OCI-LY7 (cell line): Measurements from ENCODE around the gene TNFRSF12A. TPM values are rescaled to one million over a fixed set of nuclear protein-coding genes. Genes with fewer than 3 reads are reported as not detected.

Source experiments
- BruUV-seq: library from RNA; stranded (reverse); fragments of 400-500 nt; replicated peaks from 2 replicates; lab custom pipeline; 2021; lab: Mats Ljungman, UMichigan
- CTCF ChIA-PET: fragments of 300-600 bp; sonication (Branson Sonifier 250); formaldehyde crosslinking; loops from one replicate; lab custom pipeline; 2022; ENCODE audit warnings: antibody characterized with exemption; ENCODE audit not compliant: unreplicated experiment; lab: Charles Lee
- POLR2A ChIA-PET: fragments of 300-600 bp; sonication (Branson Sonifier 250); formaldehyde crosslinking; loops from one replicate; lab custom pipeline; 2022; ENCODE audit warnings: antibody characterized with exemption; lab: Charles Lee
- DNase-seq: peaks from one replicate; pipeline ENCODE4 v3.0.0-alpha.2; 2015; ENCODE audit warnings: low spot score
- H2AFZ ChIP-seq: fragments of 200-600 bp; sonication (generic), shearing (Covaris generic); 2 replicates; pipeline ENCODE4 v1.6.1; 2014; ENCODE audit warnings: mild to moderate bottlenecking, antibody characterized with exemption, low read length, moderate library complexity
- H3K27ac ChIP-seq: fragments of 200-600 bp; sonication (generic); 2 replicates; pipeline ENCODE4 v1.5.1; 2014; ENCODE audit warnings: mixed run types, low read depth, mild to moderate bottlenecking, moderate library complexity, low read length, inconsistent platforms; ENCODE audit not compliant: poor library complexity, severe bottlenecking
- H3K36me3 ChIP-seq: fragments of 200-600 bp; sonication (generic); 2 replicates; pipeline ENCODE4 v1.6.1; 2014; ENCODE audit warnings: mild to moderate bottlenecking, antibody characterized with exemption, low read length, moderate library complexity, mixed read lengths; ENCODE audit not compliant: insufficient read depth
- H3K4me1 ChIP-seq: fragments of 200-600 bp; sonication (generic); 2 replicates; pipeline ENCODE4 v1.5.1; 2014; ENCODE audit warnings: mild to moderate bottlenecking, low read length; ENCODE audit not compliant: insufficient read depth, poor library complexity, severe bottlenecking
- H3K4me2 ChIP-seq: fragments of 200-600 bp; sonication (generic); 2 replicates; pipeline ENCODE4 v1.6.1; 2014; ENCODE audit warnings: mild to moderate bottlenecking, low read length
- H3K4me3 ChIP-seq: fragments of 200-600 bp; sonication (generic); 2 replicates; pipeline ENCODE4 v1.5.1; 2014; ENCODE audit warnings: mild to moderate bottlenecking, low read depth, low read length; ENCODE audit not compliant: poor library complexity, severe bottlenecking
- H3K79me2 ChIP-seq: fragments of 200-600 bp; sonication (generic); 2 replicates; pipeline ENCODE4 v1.6.1; 2016; ENCODE audit warnings: low read depth, mild to moderate bottlenecking, low read length, moderate library complexity, mixed read lengths; ENCODE audit not compliant: insufficient read depth
- H3K9me2 ChIP-seq: fragments of 200-600 bp; sonication (generic); 2 replicates; pipeline ENCODE4 v1.6.1; 2016; ENCODE audit warnings: mild to moderate bottlenecking, low read length, mixed read lengths; ENCODE audit not compliant: insufficient read depth
- H3K9me3 ChIP-seq: fragments of 200-600 bp; sonication (generic); 2 replicates; pipeline ENCODE4 v1.6.1; 2014; ENCODE audit warnings: mild to moderate bottlenecking, mixed run types, low read length, mixed read lengths
- H4K20me1 ChIP-seq: fragments of 200-600 bp; sonication (generic); 2 replicates; pipeline ENCODE4 v1.6.1; 2014; ENCODE audit warnings: mild to moderate bottlenecking, antibody characterized with exemption, low read length, moderate library complexity, mixed read lengths; ENCODE audit not compliant: insufficient read depth
- EZH2phosphoT487 ChIP-seq: fragments of 200-600 bp; sonication (generic); IDR thresholded peaks from 2 replicates; pipeline ENCODE4 v1.6.1; 2018; ENCODE audit warnings: low read depth, borderline replicate concordance, mild to moderate bottlenecking, mixed run types, antibody characterized with exemption, low read length, moderate library complexity, mixed read lengths
- intact Hi-C: fragments of 100-400 bp; cut with micrococcal nuclease; formaldehyde crosslinking; loops from one replicate; pipeline ENCODE4 v1.10.0; 2022; ENCODE audit not compliant: unreplicated experiment
- total RNA-seq, 2 experiments: library from RNA; depleted of rRNA in 1 of 2; stranded (reverse); fragments of >200 nt in 1 of 2; shearing (Covaris generic) in 1 of 2; gene quantifications; 2 replicates each; pipeline ENCODE4 v1.2.3, GENCODE V29; 2014 to 2022
- TF ChIP-seq, protein P1 (sequence below): fragments of 200-600 bp; sonication (generic); conservative IDR thresholded peaks from 2 replicates; pipeline ENCODE4 v1.5.1; 2014; ENCODE audit warnings: mild to moderate bottlenecking, antibody characterized with exemption, low read length, moderate library complexity, mixed read lengths

The TNFRSF12A gene
- total RNA-seq, 2 experiments from 2014 or later = 1.9 to 4.9 TPM

- DNase-seq = no peak
- H3K9me2 ChIP-seq = no peaks in the 10 kb centered on the region
- H3K36me3 ChIP-seq = peaks cover 79% of the 10 kb centered on the region
- TF ChIP-seq, protein P1, sequence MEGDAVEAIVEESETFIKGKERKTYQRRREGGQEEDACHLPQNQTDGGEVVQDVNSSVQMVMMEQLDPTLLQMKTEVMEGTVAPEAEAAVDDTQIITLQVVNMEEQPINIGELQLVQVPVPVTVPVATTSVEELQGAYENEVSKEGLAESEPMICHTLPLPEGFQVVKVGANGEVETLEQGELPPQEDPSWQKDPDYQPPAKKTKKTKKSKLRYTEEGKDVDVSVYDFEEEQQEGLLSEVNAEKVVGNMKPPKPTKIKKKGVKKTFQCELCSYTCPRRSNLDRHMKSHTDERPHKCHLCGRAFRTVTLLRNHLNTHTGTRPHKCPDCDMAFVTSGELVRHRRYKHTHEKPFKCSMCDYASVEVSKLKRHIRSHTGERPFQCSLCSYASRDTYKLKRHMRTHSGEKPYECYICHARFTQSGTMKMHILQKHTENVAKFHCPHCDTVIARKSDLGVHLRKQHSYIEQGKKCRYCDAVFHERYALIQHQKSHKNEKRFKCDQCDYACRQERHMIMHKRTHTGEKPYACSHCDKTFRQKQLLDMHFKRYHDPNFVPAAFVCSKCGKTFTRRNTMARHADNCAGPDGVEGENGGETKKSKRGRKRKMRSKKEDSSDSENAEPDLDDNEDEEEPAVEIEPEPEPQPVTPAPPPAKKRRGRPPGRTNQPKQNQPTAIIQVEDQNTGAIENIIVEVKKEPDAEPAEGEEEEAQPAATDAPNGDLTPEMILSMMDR = no peak
- no peak for TF ChIP-seq EZH2phosphoT487
- H3K27ac ChIP-seq = no peak overlapping the region
- BruUV-seq = no TSS peak
- peaks cover 6% of the 10 kb centered on the region; the same call in 1 of the 2 replicates for H4K20me1 ChIP-seq
- peaks cover 8% of the 10 kb centered on the region; the same call in 1 of the 2 replicates for H3K79me2 ChIP-seq
- no peak overlapping the region for H2AFZ ChIP-seq
- H3K9me3 ChIP-seq = no peaks in the 10 kb centered on the region
- no peak overlapping the region for H3K4me3 ChIP-seq
- peak overlapping the region; percentile 74; the same call in 1 of the 2 replicates for H3K4me2 ChIP-seq
- H3K4me1 ChIP-seq = peaks cover 38% of the 10 kb centered on the region
- intact Hi-C loops = no loop called here
- POLR2A ChIA-PET = no interaction called here
- CTCF ChIA-PET = no interaction called here
Measured at GRCh38 chr16:2973093-2973492, 47.1 kb upstream of the TNFRSF12A start.

GRCh38 chr16:2973605-2974318 is 46.4 kb upstream of the TNFRSF12A start:
- Histone ChIP-seq H3K9me3 (no peaks in the 10 kb centered on the region), H3K36me3 (peaks cover 84% of the 10 kb centered on the region), H2AFZ (no peak overlapping the region), H3K9me2 (no peaks in the 10 kb centered on the region), H3K4me3 (no peak overlapping the region), H3K79me2 (peaks cover 14% of the 10 kb centered on the region; the same call in 1 of the 2 replicates), H3K27ac (no peak overlapping the region), H3K4me2 (no peak overlapping the region), H4K20me1 (peaks cover 6% of the 10 kb centered on the region; the same call in 1 of the 2 replicates), H3K4me1 (peaks cover 36% of the 10 kb centered on the region)
- no TSS peak for BruUV-seq
- no peak for TF ChIP-seq EZH2phosphoT487
- TF ChIP-seq, protein P1 = no peak
- POLR2A ChIA-PET = no interaction called here
- intact Hi-C loops = no loop called here
- CTCF ChIA-PET = no interaction called here
- no peak for DNase-seq
